CD4-positive, alpha-beta T cell treated with Interleukin-2 at 100 ng/mL for 4 hours (primary cell): Measurements from ENCODE around the gene HPSE2.

Experiments
- DNase-seq: peaks from one replicate; pipeline ENCODE4 v3.0.0-alpha.2; 2020; ENCODE audit warnings: low spot score

Gene HPSE2

DNA sequence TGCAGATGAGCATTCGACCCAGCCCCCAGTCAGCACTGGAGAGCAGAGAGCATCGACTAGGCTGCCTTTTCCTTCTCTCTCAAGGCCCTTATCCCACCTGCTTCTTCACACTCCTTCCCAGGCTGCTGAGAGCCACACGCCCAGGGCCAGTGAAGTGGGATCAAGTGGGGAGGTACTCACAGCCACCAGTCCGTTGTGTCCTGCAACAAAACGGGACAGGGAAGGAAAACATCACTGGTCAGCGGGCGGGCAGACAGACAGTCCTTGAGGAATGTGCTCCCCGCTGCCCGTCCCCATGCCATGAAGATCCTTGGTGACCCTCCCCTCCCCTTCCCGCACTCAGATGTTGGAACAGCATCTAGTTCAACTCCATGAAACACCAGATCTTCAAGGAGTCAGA lies 824.9 kb downstream of the HPSE2 start:
- no peak for DNase-seq

DNA sequence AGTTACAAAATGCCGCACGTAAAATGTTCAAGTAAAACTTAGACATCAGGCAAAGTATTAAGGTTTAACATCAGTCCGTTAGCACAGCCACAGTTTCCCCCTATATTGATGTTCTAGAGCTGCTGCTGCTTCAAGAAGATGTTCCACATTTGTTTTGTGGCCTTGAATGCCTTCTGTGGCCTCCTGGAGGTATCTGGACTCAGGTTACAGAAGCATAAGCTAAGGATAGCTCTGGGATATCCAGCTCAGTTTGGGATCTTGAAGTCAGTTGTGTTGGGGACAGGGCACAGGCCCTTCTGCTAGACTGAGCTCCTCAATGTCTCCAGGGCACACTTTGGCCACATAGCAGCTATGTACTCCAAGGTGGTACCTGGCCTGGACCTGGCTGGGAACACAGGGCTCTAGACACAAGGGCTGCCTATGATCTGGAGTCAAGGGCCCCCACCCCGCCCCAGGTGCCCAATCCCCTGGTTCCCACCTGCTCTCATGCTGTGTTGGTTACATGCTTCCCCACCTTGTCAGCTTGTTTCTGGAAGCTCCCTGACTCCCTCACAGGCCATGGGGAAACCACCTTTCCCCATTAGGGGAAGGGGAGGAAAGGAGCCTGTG lies 825.4 kb downstream of the HPSE2 start:
- no peak for DNase-seq

DNA sequence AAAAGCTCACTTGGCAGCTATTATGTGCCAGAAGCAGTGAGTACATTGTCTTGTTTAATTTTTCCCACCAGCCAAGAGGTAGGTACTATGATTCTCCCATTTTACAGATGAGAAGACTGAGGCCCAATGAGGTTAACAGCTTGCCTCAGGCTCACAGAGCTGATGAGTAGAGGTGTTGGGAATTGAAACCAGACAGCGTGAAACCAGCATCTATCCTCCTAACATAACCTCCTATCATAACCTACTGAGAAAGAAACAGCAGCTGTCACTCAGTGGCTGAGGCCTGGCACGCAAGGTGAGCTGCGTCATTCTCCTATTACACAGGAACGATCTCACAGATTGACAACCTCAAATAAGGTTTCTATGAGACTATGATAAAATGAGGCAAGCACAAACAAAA lies 826.9 kb downstream of the HPSE2 start:
- DNase-seq = no peak

DNA sequence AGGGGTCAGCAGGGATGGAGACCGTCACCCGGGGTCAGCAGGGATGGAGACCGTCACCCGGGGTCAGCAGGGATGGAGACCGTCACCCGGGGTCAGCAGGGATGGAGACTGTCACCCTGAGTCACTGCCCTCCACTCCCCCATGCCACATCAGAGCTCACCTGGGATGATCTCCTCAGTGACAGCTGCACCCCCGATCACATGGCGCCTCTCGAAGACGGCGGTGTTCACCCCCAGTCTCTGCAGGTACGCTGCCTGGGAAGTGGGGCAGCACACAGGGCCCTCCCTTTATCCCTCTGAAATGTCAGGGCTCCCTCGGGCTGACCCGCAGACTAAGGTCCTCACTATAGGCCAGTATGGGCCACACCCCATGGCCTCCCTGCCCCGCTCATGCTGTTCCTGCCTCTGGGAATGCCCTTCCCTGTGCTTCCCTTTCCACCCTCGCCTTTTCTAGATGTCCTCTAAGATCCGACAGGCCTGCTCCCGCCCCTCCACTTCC lies 827.9 kb downstream of the HPSE2 start:
- no peak for DNase-seq
